Kidney epithelial cell (primary cell): ENCODE measurements around the gene DCLRE1A. TPM values are rescaled to one million over a fixed set of nuclear protein-coding genes. Genes with fewer than 3 reads are reported as not detected.
"Not testable (repeated sequence)": the region's sequence is repeated elsewhere in the genome, so short reads cannot be mapped to it uniquely, and the experiment has no call there.

Experiments used
- DNase-seq: peaks from one replicate; pipeline ENCODE4 v3.0.0-alpha.2; 2010; ENCODE audit warnings: low read depth
- H3K27me3 ChIP-seq: 2 replicates; pipeline ENCODE4 v1.6.0; 2011; ENCODE audit warnings: low read length; ENCODE audit not compliant: control insufficient read depth, insufficient read depth
- H3K36me3 ChIP-seq: 2 replicates; pipeline ENCODE4 v1.5.1; 2011; ENCODE audit warnings: low read length; ENCODE audit not compliant: control insufficient read depth, insufficient read depth
- H3K4me3 ChIP-seq: 2 replicates; pipeline ENCODE4 v1.5.1; 2011; ENCODE audit warnings: low read depth, mild to moderate bottlenecking, control low read depth, low read length
- total RNA-seq: library from RNA; depleted of rRNA; stranded (reverse); fragments of >200 nt; gene quantifications from 2 replicates; pipeline ENCODE4 v1.2.3, GENCODE V29; 2015
- TF ChIP-seq, protein P1 (sequence below): IDR thresholded peaks from 2 replicates; pipeline ENCODE4 v1.5.1; 2011; ENCODE audit warnings: mild to moderate bottlenecking, moderate library complexity, low read length, control low read depth, inconsistent platforms; ENCODE audit not compliant: insufficient read depth, poor library complexity, severe bottlenecking

Gene DCLRE1A
- total RNA-seq, 1 donor from 2014 or later: 11.7 TPM

DNA sequence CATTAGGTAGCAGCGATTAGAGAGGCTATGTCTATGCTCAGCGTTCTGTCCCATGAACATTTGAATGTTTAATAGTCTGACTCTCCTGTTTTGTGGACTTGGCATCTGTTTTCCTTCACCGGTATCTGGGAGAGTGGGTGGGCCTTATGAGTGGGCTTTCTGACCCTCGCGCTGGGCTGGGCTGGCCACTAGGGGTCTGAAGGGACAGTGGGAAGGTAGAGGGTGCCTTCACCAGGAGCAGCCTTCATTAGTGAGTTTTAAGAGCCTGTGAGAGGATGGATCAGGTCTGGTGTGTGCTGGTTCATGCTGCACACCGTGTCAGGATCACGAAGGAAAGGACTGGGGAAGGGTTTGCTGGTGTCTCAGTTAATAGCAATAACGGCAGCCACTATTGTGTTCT lies 33.4 kb downstream of the DCLRE1A start:
- no peak overlapping the region for H3K4me3 ChIP-seq
- no peaks in the 10 kb centered on the region for H3K27me3 ChIP-seq
- no peak for DNase-seq
- no peaks in the 10 kb centered on the region for H3K36me3 ChIP-seq
- TF ChIP-seq, protein P1, sequence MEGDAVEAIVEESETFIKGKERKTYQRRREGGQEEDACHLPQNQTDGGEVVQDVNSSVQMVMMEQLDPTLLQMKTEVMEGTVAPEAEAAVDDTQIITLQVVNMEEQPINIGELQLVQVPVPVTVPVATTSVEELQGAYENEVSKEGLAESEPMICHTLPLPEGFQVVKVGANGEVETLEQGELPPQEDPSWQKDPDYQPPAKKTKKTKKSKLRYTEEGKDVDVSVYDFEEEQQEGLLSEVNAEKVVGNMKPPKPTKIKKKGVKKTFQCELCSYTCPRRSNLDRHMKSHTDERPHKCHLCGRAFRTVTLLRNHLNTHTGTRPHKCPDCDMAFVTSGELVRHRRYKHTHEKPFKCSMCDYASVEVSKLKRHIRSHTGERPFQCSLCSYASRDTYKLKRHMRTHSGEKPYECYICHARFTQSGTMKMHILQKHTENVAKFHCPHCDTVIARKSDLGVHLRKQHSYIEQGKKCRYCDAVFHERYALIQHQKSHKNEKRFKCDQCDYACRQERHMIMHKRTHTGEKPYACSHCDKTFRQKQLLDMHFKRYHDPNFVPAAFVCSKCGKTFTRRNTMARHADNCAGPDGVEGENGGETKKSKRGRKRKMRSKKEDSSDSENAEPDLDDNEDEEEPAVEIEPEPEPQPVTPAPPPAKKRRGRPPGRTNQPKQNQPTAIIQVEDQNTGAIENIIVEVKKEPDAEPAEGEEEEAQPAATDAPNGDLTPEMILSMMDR: no peak

DNA sequence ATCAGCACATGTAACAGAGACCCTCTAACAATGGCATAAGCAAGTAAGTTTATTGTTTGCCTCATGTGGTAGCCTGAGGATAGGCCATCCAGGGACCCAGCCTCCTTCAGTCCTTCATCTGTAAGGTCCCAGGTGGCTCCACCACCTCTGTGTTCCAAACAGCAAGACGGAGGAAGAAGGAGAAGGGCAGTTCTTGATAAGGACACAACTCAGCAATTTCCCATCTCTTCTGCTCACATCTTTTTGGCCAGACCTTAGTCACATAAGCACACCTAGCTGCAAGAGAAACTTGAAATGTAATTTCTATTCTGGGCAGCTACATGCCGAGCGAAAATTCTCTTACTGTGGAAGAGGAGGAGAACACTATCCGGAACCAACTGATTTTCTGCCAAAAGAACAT lies 33.9 kb downstream of the DCLRE1A start:
- no peaks in the 10 kb centered on the region for H3K27me3 ChIP-seq
- H3K4me3 ChIP-seq: no peak overlapping the region
- H3K36me3 ChIP-seq: no peaks in the 10 kb centered on the region
- TF ChIP-seq, protein P1: no peak
- DNase-seq: no peak

DNA sequence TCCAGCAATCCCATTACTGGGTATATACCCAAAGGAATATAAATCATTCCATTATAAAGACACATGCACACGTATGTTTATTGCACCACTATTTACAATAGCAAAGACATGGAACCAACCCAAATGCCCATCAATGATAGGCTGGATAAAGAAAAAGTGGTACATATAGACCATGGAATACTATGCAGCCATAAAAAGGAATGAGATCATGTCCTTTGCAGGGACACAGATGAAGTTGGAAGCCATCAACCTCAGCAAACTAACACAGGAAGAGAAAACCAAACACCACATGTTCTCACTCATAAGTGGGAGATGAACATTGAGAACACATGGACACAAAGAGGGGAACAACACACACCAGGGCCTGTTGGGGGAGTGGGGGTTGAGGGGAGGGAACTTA lies 39.2 kb downstream of the DCLRE1A start:
- H3K36me3 ChIP-seq, H3K4me3 ChIP-seq, DNase-seq, H3K27me3 ChIP-seq: not testable (repeated sequence)

DNA sequence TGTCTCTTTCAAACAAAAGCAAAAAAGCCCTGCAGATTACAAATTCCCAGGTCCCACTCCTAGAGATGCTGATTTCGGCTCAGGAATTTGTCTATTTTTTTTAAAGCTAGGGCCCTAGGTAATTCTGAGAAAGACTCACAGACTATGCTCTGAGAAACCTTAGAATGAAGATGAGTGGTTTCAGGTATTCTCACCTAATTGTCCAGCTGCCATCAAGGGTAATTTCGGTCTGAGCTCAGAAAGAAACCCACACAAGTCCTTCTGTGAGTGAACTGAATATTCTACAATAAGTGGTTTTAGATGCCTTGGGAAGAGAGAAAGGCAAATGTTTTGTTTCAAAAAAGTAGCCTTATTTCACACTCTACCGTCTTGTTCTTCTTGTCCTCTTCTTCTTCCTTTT lies 45.7 kb downstream of the DCLRE1A start:
- Histone ChIP-seq H3K36me3 (no peaks in the 10 kb centered on the region), H3K4me3 (no peak overlapping the region), H3K27me3 (peaks cover 2% of the 10 kb centered on the region)
- DNase-seq: no peak
- TF ChIP-seq, protein P1: no peak

DNA sequence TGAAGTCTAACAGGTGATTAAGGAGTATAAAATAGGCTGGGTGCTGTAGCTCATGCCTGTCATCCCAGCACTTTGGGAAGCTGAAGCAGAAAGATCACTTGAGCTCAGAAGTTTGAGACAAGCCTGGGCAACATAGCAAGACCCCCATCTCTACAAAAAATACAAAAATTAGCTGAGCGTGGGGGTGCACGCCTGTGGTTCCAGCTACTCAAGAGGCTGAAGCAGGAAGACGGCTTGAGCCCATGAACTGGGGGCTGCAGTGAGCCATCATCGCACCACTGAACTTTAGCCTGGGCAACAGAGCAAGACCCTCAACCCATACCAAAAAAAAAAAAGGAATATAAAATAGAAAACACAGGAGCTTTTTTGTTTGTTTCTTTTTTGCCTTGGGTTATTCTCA lies 47.4 kb downstream of the DCLRE1A start:
- no peak overlapping the region for H3K4me3 ChIP-seq
- DNase-seq: no peak
- TF ChIP-seq, protein P1: no peak
- no peaks in the 10 kb centered on the region for H3K36me3 ChIP-seq
- H3K27me3 ChIP-seq: peaks cover 2% of the 10 kb centered on the region

DNA sequence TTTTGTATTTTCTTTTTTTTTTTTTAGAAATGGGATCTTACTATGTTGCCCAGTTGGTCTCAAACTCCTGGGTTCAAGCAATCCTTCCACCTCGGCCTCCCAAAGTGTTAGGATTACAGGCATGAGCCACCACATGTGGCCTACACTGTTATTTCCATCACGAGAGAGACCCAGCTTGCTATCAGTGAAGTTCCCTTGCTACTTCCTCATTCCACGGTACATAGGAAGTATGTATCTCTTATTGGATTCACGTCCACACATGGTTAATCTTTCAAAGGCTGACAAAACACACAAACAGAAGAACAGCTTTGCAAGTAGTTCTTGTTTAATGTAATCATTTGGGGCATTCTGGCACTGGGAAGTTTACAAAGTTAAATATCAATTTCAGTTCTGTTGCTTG lies 50.9 kb downstream of the DCLRE1A start:
- H3K36me3 ChIP-seq: no peaks in the 10 kb centered on the region
- TF ChIP-seq, protein P1: no peak
- no peak for DNase-seq
- no peaks in the 10 kb centered on the region for H3K27me3 ChIP-seq
- H3K4me3 ChIP-seq: no peak overlapping the region

DNA sequence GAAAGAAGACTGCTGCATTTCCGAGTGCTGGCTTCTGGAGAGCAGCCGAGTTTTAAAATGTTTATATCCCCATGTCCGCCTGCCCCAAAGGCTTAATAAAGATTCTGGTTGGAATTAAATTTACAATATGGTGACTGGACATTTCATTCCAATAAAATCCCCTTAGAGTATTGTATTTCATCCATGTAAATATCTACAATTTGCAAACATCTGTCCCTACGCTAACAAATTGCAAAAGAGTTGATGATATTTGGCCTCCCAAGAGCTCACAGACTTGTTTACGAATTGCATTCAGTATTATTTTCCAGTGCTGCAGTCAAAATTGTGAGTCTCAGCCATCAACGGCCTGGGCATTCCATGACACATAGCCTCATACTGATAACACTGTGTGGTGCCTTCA lies 52.3 kb downstream of the DCLRE1A start:
- no peaks in the 10 kb centered on the region for H3K36me3 ChIP-seq
- TF ChIP-seq, protein P1: no peak
- no peak overlapping the region for H3K4me3 ChIP-seq
- no peak for DNase-seq
- H3K27me3 ChIP-seq: no peaks in the 10 kb centered on the region
